Suppressor macrophage treated with lipopolysaccharide for 1 hour (primary cell): ENCODE measurements around the gene PRKD1.
"Not testable (repeated sequence)": the region's sequence is repeated elsewhere in the genome, so short reads cannot be mapped to it uniquely, and the experiment has no call there.

ENCODE experiments used
- DNase-seq, 3 donors: peaks; one replicate each; pipeline ENCODE4 v3.0.0-alpha.2; 2020 to 2022

PRKD1 gene

DNA sequence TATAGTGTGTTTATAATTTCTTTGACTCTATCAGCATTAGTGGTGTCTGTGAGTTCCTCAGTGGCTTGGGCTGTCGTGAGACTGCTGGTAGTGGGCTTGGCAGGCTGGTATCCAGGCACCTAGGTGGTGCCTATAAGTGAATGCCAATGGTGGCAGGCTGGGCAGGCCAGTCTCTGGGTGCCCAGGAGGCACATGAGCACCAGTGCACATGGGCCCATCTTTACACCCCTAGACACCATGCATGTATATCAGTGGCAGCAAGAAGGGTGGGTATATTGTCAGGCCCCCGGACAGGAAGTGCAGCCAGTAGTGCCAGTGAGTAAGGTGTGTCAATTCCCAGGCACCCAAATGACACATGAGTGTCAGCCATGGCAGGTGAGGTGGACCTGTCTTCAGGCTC, 138.2 kb downstream of the PRKD1 start:
- no peak for DNase-seq

DNA sequence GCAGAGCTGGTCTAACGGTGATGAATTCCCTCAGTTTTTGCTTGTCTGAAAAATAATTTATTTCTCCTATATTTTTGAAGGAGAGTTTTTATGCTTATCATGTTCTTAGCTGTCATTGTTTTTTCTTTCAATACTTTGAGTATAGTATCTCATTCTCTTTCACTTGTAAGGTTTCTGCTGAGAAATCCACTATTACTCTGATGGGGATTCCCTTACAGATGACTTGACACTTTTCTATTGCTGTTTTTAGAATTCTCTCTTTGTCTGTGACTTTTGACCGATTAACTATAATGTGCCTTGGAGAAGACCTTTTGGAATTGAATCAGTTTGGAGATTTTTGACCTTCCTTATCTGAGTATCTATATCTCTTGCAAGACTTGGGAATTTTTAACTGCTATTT, 139.6 kb downstream of the PRKD1 start:
- DNase-seq = no peak

DNA sequence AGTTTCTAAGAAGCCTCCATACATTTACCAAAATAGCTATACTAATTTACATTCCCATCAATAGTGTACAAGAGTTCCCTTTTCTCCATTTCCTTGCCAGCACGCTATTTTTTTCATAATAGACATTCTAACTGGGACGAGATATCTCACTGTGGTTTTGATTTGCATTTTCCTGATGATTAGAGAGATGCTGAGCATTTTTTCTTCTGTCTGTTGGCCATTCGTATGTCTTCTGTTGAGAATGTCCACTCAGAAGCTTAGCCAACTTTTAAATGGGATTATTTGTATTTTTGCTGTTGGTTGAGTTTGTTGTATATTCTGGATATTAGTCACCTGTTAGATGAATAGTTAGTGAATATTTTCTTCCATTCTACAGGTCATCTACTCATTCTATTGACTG, 144.1 kb downstream of the PRKD1 start:
- DNase-seq = no peak

DNA sequence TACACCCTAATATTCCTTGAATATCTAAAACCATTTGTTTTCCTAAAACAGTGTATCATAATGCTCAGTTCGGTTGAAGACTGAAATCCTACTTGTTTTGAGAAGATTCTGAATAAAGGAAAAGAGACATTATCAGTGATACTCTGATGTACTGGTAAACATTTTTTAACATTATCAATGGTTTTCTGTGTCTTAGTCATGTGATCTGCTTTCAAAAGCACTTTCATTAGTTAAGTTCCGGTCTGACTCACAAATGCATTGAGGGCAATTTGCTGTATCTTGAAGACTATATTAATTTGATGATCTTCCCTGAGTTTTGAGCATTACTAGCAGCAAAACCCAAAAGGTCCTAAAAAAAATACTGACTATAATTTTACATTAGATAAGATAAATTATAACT, 145.6 kb downstream of the PRKD1 start:
- DNase-seq = no peak

DNA sequence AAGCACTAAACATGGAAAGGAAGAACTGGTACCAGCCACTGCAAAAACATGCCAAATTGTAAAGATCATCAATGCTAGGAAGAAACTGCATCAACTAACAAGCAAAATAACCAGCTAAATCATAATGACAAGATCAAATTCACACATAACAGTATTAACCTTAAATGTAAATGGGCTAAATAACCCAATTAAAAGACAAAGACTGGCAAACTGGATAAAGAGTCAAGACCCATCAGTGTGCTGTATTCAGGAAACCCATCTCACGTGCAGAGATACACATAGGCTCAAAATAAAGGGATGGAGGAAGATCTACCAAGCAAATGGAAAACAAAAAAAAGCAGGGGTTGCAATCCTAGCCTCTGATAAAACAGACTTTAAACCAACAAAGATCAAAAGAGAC, 150.5 kb downstream of the PRKD1 start:
- not testable (repeated sequence) for DNase-seq

DNA sequence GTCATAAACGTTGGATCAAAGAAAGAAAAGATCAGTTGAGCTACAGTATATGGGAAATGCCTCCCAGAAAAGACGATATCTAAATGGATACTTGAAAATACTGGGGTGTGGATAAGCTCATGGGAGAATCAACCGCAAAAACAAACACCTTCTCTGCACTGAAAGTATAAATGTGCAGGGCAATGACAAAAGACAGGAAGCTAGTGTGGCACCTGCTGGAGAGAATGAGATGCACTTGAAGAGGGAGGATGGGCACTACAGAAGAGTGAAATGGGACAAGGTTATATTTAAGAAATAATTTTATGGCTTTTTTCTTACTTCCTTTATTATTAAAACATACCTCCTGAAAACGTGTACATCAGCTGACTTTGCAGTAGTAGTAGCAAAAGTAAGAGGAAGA, 153.7 kb downstream of the PRKD1 start:
- DNase-seq = no peak

DNA sequence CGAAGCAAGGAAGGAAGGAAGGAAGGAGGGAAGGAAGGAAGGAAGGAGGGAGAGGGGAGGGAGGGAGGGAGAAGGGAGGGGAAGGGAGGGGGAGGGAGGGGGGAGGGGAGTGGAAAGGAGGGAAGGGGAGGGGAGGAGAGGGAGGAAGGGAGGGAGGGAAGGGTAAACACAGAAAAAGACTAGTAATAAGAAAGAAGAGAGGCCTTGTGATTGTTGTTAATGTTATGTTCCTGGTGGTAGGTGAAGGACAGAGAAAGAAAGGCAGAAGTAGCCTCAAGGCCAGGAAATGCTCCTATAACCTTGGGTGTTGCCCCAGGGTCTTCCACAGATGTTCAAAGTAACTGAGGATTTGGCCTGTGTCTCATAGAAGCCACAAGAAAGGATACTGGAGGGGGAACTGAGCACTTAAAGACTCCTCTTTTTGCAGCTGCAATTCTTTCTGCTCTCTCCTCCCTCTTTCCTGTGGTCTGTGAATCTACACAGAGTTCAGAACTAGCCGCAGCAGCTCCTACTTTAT, 164.2 kb downstream of the PRKD1 start:
- DNase-seq = no peak

DNA sequence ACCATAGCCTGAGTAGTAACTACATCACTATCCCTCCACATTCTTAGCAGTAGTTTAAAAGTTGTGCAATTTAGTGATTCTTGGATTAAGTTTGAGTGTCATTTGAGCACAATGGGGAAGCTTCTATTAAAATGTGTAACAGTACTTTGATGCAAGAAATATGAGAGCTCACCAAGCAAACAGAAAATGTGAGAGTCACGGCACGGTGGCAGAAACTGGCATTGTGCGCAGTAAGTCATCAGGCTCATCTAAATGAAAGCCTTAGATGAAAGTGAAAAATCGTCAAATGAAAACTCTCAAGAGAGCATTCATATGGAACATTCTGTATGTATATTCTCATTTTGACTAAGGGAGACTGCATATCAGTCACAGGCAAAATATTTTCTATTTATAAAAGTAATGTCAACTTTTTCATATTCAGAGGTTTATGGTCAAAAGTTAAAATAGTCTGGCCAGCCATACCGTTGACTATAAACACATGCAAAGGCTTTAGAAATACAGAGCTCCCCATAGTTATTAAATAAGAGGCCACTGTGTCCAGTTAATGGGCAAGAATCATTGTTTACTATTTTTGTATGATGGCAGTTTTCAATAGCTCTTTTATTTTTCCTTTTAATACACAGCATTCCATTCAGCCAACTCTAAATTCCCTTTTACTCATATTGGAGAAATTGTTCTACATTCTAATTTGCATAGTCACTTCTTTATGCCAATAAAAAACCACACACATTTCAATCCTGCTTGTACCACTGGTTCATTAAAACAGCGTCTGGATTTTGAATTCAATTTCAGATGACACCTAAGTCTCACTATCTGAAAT, 167.9 kb downstream of the PRKD1 start:
- DNase-seq = no peak

DNA sequence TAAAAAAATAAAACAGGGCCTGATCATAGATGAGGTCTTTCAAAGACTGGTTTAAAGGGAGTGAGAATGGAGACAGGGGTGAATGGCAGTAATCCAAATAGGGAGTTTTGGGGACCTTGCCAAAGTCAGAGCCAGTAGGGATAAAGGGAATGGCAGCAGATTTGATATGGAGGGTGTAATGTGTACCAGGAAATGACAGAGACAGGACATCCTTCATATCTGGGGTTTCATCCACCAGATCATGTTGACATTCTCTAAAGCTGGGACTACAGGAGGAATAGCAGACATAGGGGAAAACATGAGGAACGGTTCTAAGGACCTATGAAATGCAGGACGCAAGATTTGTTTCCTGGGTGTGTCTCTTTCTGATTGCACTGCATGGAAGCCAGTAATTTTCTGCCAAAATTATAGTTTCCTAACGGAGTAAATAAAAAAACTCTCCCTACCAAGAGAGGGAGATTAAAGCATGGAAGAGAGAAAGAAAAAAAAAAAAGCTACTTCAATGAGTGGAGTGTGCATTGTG, 169.9 kb downstream of the PRKD1 start:
- DNase-seq = no peak

DNA sequence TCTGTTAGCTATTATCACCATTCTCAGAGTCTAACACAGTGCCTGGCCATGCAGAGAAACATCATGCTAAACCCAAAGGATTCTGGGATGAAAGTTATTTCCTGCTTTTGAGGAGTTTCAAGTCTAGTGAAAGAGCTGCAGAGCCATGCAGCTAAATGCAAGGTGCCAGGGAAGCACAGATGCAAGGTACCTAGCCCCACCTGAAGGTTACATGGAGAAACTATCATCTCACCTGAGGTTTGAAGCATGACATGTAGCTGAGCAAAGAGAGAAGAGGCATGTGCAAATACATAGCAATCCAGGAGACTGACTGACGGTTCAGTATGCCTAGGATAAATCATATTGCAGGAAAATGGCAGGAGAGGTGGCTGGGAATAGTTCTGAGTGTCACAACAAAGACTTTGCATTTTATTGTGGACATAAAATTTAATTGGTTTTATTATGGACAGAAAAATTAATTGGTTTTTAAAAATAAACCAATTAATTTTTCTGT, 170.4 kb downstream of the PRKD1 start:
- DNase-seq = no peak

DNA sequence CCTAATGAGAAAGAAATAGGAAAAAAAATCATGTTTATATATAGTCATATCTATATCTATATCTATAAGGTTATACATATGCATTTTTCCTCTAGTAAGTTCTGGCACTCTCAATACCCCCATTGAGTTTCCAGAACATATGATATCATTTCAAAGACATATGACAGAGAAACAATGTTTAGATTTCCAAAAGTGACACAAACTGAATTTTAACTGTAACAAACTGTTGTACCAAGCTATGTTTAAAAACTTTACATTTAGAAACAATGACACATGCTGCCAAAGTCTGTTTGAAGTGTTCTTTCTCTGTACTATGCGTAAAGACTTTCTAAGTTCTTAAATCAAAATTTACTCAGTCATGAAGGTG, 171.6 kb downstream of the PRKD1 start:
- no peak for DNase-seq

DNA sequence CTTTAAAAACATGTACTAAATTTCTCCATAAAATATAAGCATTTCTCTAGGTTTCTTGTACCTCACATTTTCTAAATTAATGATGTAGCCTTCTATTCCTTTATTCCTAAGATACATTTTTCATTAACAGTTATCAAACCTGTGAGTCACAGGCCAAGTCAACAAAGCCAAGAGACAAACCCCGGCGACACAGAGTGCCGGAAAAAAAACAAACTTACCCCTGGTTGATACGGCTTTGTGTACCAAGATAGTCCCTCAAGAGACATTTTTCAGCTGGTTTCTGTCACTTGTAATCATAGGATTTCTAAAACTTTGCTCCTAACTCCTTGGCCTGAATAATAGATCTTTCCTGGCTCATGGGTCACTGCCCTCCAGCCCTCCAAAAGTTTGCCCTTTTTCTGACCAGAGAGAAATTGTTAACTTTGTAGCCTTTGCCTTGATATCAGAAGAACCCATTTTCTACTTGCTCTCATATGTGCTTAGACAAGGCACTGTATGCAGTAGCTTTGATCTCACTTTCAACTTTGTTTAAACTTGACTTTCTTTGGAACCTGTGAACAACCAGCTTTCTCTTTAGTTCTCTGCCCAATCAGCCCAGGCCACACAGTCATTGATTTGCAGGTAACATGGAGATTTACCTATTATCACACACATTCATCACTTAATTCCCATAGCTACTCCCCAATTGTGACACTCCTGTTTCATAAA, 172.2 kb downstream of the PRKD1 start:
- no peak for DNase-seq

DNA sequence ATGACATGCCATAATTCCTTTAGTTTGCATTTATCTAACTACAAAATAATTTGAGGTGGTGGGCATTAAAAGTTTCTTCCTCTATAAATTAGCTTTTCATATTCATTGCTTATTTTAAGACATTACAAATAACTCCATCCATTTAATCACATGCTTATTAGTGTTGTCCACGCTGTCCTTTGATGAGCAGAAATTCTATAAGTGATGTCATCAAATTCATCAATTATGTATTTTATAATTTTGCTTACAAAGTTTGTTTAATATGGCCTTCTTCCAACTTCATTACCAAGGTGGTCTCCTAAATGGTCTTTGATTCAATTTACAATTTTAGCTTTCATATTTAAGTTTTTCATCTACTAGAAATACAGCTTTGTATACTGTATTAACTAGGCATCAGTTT, 173.5 kb downstream of the PRKD1 start:
- no peak for DNase-seq

DNA sequence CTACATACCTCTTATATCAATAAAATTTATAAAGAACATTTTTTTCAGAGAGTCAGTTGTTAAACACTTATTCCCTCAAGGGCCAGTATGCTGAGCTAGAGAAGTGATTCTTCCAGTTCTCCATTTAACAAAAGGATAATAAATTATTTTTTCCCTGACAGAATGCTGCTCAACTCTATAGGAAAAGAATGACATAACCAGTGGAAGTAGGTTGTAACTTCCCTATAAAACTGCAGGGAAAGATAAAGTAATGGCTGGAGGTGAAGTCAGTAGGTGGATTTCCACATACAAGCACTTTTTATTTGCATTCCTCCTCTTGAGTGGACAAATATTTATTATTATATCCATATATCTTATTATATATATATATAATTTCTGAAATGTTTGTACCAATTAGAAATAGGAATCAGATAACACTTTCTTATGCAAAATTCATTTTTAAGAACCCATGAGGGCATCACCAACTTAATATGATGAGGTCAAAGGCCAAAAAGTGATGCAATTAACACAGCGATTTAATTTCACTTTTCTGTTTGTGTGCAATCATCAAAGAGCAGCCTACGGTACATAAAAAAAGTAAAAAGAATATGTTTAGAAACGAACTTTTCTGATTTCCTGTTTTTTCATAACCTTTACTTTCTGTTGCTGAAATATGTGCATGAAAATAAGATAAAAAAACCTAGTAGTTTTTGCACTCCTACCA, 175.3 kb downstream of the PRKD1 start:
- no peak for DNase-seq

DNA sequence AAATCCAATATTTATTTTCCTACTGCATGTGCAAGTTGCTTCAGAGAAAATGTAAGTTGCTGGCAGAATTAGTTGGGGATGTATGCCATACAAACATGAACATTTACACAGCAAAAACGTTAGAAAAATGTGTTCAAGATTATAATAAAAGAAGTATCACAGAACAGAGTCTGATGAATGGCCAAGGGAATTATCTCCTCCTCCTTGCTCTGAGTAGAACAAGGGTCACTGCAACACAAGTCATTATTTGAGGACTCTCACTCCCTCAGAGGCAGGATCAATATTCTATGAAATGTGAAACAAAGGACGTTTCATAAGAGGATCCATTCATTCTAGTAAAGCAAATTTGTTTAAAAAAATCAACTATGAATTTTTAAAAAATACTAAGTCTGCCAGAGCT, 177.8 kb downstream of the PRKD1 start:
- no peak for DNase-seq

DNA sequence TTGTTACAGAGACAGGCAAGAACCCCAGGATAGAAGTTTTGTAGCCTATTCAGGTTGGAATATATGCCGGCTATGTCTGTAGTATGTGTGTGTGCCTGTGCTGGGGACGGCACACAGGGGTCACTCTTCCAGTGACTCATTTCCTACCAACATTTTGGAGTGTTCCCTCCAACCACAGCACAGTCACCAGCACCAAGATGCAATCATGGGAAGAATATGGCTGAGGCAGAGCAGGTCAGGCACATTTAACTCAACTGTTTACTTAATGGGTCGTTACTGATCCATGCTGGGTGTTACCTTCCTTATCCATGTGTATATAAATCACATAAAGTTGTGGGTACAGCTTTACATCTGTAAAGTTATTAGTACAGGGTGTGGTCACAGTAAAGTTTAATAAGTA, 178.3 kb downstream of the PRKD1 start:
- DNase-seq = no peak

DNA sequence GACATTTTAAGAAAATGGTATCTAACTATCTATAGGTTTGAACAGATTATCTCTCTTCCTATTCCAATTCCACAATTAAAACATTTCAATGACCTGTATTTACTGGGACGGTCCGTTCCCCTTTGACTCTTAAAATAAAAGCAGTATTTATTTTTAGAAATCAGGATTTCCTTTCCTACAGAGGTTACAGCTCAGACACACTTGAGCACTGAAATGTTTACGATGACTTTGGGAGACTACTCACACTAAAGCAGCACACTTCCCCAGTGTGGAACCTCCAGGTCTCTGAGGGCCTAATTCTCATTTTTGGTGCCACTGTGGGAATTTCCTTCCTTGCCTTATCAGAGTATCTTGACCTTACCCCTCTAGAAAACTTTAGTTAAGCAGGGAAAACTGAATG, 181.8 kb downstream of the PRKD1 start:
- no peak for DNase-seq

DNA sequence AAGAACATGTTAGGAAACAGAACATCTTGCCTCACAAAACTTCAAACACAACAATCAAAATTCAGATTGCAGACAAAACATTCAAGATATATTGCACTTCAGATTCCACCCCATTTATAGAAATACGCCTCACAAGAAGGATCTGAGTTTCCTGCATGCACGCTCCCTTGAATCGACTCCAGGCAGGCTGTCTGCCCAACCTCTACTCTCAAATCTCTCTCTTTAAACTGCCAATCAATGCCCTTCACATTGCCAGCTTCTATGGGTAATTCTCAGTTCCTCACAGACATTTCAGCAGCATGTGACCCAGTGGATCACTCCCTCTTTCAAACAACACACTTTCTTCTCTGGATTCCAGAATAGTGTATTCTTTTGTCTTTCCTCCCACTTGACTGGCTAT, 184.1 kb downstream of the PRKD1 start:
- DNase-seq = no peak

DNA sequence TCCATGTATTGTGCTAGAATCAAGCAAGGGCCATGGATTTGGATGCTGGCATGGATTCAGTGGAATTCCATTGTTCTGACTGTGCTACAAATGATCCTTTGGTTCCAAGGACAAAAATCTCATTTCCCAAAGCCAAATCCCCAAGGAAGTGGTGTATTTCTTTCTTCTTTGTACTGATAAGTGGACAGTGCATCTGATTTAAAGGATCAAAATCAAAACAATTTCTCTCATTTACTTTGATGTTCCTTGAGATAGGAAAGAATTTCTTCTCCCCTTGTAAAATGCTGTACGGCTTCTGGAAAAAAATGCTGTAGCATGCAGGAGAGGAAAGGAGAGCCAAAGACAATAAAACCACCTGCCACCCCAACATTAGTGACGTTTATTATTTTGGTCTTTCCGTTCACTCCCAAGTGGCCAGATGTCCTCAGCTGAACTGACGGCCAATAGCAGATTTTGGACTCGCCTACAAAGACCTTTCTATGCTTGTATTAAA, 185.7 kb downstream of the PRKD1 start:
- DNase-seq = no peak

DNA sequence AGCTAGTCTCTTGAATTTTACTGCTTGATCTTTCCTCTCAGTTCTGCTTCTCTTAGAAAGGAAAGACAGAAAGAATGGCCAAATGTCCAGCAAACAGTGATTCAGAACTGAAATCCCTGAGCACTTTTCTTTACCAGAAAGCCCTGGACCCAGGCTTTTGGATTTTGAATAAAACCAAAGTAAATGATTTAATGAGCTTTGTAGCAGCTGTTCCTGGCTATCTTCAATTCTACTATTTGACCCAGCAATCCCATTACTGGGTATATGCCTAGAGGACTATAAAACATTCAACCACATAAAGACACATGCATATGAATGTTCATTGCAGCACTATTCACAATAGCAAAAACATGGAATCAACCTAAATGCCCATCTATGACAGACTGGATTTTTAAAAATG, 187.2 kb downstream of the PRKD1 start:
- DNase-seq = no peak

DNA sequence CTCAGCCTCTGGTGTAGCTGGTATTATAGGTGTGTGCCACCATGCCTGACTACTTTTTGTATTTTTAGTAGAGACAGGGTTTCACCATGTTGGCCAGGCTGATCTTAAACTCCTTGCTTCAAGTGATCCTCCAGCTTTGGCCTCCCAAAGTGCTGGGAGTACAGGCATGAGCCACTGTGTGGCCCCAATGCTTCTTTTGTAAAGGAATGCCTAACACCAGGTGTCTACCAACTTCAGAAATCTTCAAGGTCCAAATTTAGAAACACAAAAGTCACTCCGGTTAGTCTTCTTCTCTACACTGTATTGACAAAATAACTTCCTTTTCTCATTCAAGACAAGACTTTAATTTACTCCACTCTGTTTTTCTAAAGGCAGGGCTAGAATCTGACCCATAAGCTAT, 188.7 kb downstream of the PRKD1 start:
- DNase-seq = no peak

DNA sequence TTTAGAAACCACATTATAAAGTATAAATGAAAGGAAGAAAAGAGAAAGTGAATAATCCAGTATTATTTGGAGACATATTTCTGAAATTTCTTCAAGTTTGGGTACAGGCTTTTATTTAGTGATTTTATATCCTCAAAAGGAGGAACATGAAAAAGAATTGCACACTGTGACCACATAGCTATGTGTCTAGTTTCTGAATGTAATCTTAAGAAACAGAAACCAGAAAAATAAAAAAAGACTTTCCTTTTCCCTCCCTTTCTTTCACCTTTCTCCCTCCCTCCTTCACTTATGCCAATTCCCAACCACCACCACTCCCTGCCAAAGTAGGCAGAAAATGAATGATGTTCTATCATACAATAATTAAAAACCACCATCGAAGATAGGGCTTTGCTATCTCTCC, 189.6 kb downstream of the PRKD1 start:
- DNase-seq = no peak

DNA sequence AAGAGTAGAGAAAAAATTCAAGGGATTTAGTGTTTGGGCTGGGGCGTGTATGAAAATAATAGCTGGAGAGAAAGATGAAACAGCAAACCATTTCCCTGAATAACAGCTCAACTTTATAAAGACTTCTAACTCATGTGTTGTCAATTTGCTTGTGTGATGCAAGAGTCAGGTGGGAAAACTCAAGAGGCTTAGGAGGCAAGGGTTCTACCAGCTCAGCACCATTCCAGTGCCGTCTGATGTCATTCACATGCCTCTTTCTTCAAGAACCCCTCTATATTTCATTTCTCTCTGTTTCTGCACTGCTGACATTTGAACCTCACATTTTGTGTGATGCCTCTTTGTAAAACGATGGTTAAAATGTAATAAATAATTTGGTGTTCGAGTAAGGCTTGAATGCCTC, 192.2 kb downstream of the PRKD1 start:
- DNase-seq = no peak
